ENCODE results near the gene TNNI3.
"Not testable (repeated sequence)": the region's sequence is repeated elsewhere in the genome, so short reads cannot be mapped to it uniquely, and the experiment has no call there.

The TNNI3 gene

GRCh38 chr19:55181740-55182139 lies 24.2 kb upstream of the TNNI3 start:
- Histone ChIP-seq H3K4me1 (ENCODE audit: control insufficient read depth in 1 of 2, insufficient read depth in 2 of 2, low read length in 2 of 2) (peaks cover 3 to 16% of the 10 kb centered on the region in 2 donors), H3K27ac (ENCODE audit: low read length) (no peak overlapping the region), H3K36me3 (ENCODE audit: control insufficient read depth in 1 of 2, insufficient read depth in 2 of 2, low read length in 2 of 2) (no peaks in the 10 kb centered on the region), H3K27me3 (ENCODE audit: low read depth, low read length) (peaks cover 43% of the 10 kb centered on the region), H3K9me3 (ENCODE audit: control insufficient read depth in 1 of 2, low read length in 2 of 2) (no peaks in the 10 kb centered on the region), H3K4me3 (ENCODE audit: low read depth in 1 of 2, low read length in 2 of 2) (no peak overlapping the region)

GRCh38 chr19:55179606-55180484 lies 22.3 kb upstream of the TNNI3 start, which contains the start of gene SYT5:
Gene SYT5 (minus strand): TSS chr19:55180289. CDS start chr19:55179041, 1,248 bp downstream.
- Histone ChIP-seq H3K27ac (ENCODE audit: low read length) (no peak within 1 kb of the TSS), H3K27me3 (ENCODE audit: low read depth, low read length) (peaks cover 61% of the 10 kb centered on the region), H3K9me3 (ENCODE audit: control insufficient read depth in 1 of 2, low read length in 2 of 2) (no peaks in the 10 kb centered on the region), H3K36me3 (ENCODE audit: control insufficient read depth in 1 of 2, insufficient read depth in 2 of 2, low read length in 2 of 2) (no peaks in the 10 kb centered on the region), H3K4me3 (ENCODE audit: low read depth in 1 of 2, low read length in 2 of 2) (peak within 1 kb of the TSS; percentile 26 to 54), H3K4me1 (ENCODE audit: control insufficient read depth in 1 of 2, insufficient read depth in 2 of 2, low read length in 2 of 2) (peaks cover 3 to 16% of the 10 kb centered on the region in 2 donors)

- no peaks in the 10 kb centered on the region for H3K9me3 ChIP-seq (ENCODE audit: control insufficient read depth in 1 of 2, low read length in 2 of 2)
- H3K4me1 ChIP-seq (ENCODE audit: control insufficient read depth in 1 of 2, insufficient read depth in 2 of 2, low read length in 2 of 2), result peaks cover 3 to 20% of the 10 kb centered on the region in 2 donors
- H3K27me3 ChIP-seq (ENCODE audit: low read depth, low read length), result peaks cover 70% of the 10 kb centered on the region
- no peaks in the 10 kb centered on the region for H3K36me3 ChIP-seq (ENCODE audit: control insufficient read depth in 1 of 2, insufficient read depth in 2 of 2, low read length in 2 of 2)
- no peak overlapping the region for H3K27ac ChIP-seq (ENCODE audit: low read length)
- H3K4me3 ChIP-seq (ENCODE audit: low read depth in 1 of 2, low read length in 2 of 2), result peak overlapping the region; percentile 26 to 54
These were observed 21.5 kb upstream of the TNNI3 start for GRCh38 chr19:55178781-55179599.

GRCh38 chr19:55176076-55176475 lies 18.5 kb upstream of the TNNI3 start:
- no peak overlapping the region for H3K4me3 ChIP-seq (ENCODE audit: low read depth in 1 of 2, low read length in 2 of 2)
- H3K27ac ChIP-seq (ENCODE audit: low read length), result no peak overlapping the region
- H3K27me3 ChIP-seq (ENCODE audit: low read depth, low read length), result peaks cover 84% of the 10 kb centered on the region
- H3K36me3 ChIP-seq (ENCODE audit: control insufficient read depth in 1 of 2, insufficient read depth in 2 of 2, low read length in 2 of 2), result no peaks in the 10 kb centered on the region
- H3K4me1 ChIP-seq (ENCODE audit: control insufficient read depth in 1 of 2, insufficient read depth in 2 of 2, low read length in 2 of 2), result peaks cover 3 to 34% of the 10 kb centered on the region in 2 donors
- no peaks in the 10 kb centered on the region for H3K9me3 ChIP-seq (ENCODE audit: control insufficient read depth in 1 of 2, low read length in 2 of 2)

GRCh38 chr19:55175117-55175867 lies 17.8 kb upstream of the TNNI3 start:
- H3K4me3 ChIP-seq (ENCODE audit: low read depth in 1 of 2, low read length in 2 of 2), result no peak overlapping the region
- H3K27me3 ChIP-seq (ENCODE audit: low read depth, low read length), result peaks cover 78% of the 10 kb centered on the region
- no peaks in the 10 kb centered on the region for H3K9me3 ChIP-seq (ENCODE audit: control insufficient read depth in 1 of 2, low read length in 2 of 2)
- no peak overlapping the region for H3K27ac ChIP-seq (ENCODE audit: low read length)
- H3K4me1 ChIP-seq (ENCODE audit: control insufficient read depth in 1 of 2, insufficient read depth in 2 of 2, low read length in 2 of 2), result peaks cover 3 to 32% of the 10 kb centered on the region in 2 donors
- H3K36me3 ChIP-seq (ENCODE audit: control insufficient read depth in 1 of 2, insufficient read depth in 2 of 2, low read length in 2 of 2), result no peaks in the 10 kb centered on the region

- peak overlapping the region in 1 of 2 donors; percentile 52 for H3K4me3 ChIP-seq (ENCODE audit: low read depth in 1 of 2, low read length in 2 of 2)
These were observed 17.0 kb upstream of the TNNI3 start for GRCh38 chr19:55174425-55175116.

GRCh38 chr19:55173714-55174409 lies 16.3 kb upstream of the TNNI3 start:
- no peak overlapping the region for H3K27ac ChIP-seq (ENCODE audit: low read length)
- H3K4me3 ChIP-seq (ENCODE audit: low read depth in 1 of 2, low read length in 2 of 2), result peak overlapping the region; percentile 16 to 52
- peaks cover 69% of the 10 kb centered on the region for H3K27me3 ChIP-seq (ENCODE audit: low read depth, low read length)
- H3K4me1 ChIP-seq (ENCODE audit: control insufficient read depth in 1 of 2, insufficient read depth in 2 of 2, low read length in 2 of 2), result peaks cover 0 to 18% of the 10 kb centered on the region in 2 donors
- no peaks in the 10 kb centered on the region for H3K9me3 ChIP-seq (ENCODE audit: control insufficient read depth in 1 of 2, low read length in 2 of 2)
- no peaks in the 10 kb centered on the region for H3K36me3 ChIP-seq (ENCODE audit: control insufficient read depth in 1 of 2, insufficient read depth in 2 of 2, low read length in 2 of 2)

More at GRCh38 chr19:55174425-55175116, 17.0 kb upstream of the TNNI3 start:
- Histone ChIP-seq H3K4me1 (ENCODE audit: control insufficient read depth in 1 of 2, insufficient read depth in 2 of 2, low read length in 2 of 2) (peaks cover 3 to 25% of the 10 kb centered on the region in 2 donors), H3K9me3 (ENCODE audit: control insufficient read depth in 1 of 2, low read length in 2 of 2) (no peaks in the 10 kb centered on the region), H3K36me3 (ENCODE audit: control insufficient read depth in 1 of 2, insufficient read depth in 2 of 2, low read length in 2 of 2) (no peaks in the 10 kb centered on the region), H3K27me3 (ENCODE audit: low read depth, low read length) (peaks cover 73% of the 10 kb centered on the region), H3K27ac (ENCODE audit: low read length) (no peak overlapping the region)

GRCh38 chr19:55173186-55173713 lies 15.7 kb upstream of the TNNI3 start:
- H3K27ac ChIP-seq (ENCODE audit: low read length), result no peak overlapping the region
- peaks cover 0 to 18% of the 10 kb centered on the region in 2 donors for H3K4me1 ChIP-seq (ENCODE audit: control insufficient read depth in 1 of 2, insufficient read depth in 2 of 2, low read length in 2 of 2)
- peak overlapping the region; percentile 16 to 52 for H3K4me3 ChIP-seq (ENCODE audit: low read depth in 1 of 2, low read length in 2 of 2)
- H3K36me3 ChIP-seq (ENCODE audit: control insufficient read depth in 1 of 2, insufficient read depth in 2 of 2, low read length in 2 of 2), result no peaks in the 10 kb centered on the region
- H3K9me3 ChIP-seq (ENCODE audit: control insufficient read depth in 1 of 2, low read length in 2 of 2), result no peaks in the 10 kb centered on the region
- H3K27me3 ChIP-seq (ENCODE audit: low read depth, low read length), result peaks cover 65% of the 10 kb centered on the region

- Histone ChIP-seq H3K27ac (ENCODE audit: low read length) (no peak overlapping the region), H3K36me3 (ENCODE audit: control insufficient read depth in 1 of 2, insufficient read depth in 2 of 2, low read length in 2 of 2) (no peaks in the 10 kb centered on the region), H3K4me3 (ENCODE audit: low read depth in 1 of 2, low read length in 2 of 2) (no peak overlapping the region), H3K4me1 (ENCODE audit: control insufficient read depth in 1 of 2, insufficient read depth in 2 of 2, low read length in 2 of 2) (peaks cover 0 to 18% of the 10 kb centered on the region in 2 donors), H3K27me3 (ENCODE audit: low read depth, low read length) (peaks cover 61% of the 10 kb centered on the region), H3K9me3 (ENCODE audit: control insufficient read depth in 1 of 2, low read length in 2 of 2) (no peaks in the 10 kb centered on the region)
These were observed 15.2 kb upstream of the TNNI3 start for GRCh38 chr19:55172741-55173140.

GRCh38 chr19:55172318-55172717 lies 14.8 kb upstream of the TNNI3 start:
- not testable (repeated sequence) for H3K27ac ChIP-seq (ENCODE audit: low read length); H3K4me3 ChIP-seq (ENCODE audit: low read depth in 1 of 2, low read length in 2 of 2); H3K36me3 ChIP-seq (ENCODE audit: control insufficient read depth in 1 of 2, insufficient read depth in 2 of 2, low read length in 2 of 2); H3K9me3 ChIP-seq (ENCODE audit: control insufficient read depth in 1 of 2, low read length in 2 of 2)
- peaks cover 59% of the 10 kb centered on the region for H3K27me3 ChIP-seq (ENCODE audit: low read depth, low read length)
- peaks cover 0 to 18% of the 10 kb centered on the region in 2 donors for H3K4me1 ChIP-seq (ENCODE audit: control insufficient read depth in 1 of 2, insufficient read depth in 2 of 2, low read length in 2 of 2)

All from muscle layer of duodenum (tissue), 2 donors.